GM21390 (cell line): Measurements from ENCODE around the gene SYT9.

ENCODE experiments used
- ATAC-seq: cut with Tn5 transposase; IDR thresholded peaks from one replicate; pipeline ENCODE4 v1.9.1; 2021; ENCODE audit not compliant: unreplicated experiment

SYT9 gene

GRCh38 chr11:7270233-7270865, 18.6 kb downstream of the SYT9 start:
- ATAC-seq, result no peak

GRCh38 chr11:7272373-7272772, 20.7 kb downstream of the SYT9 start:
- ATAC-seq, result no peak

- no peak for ATAC-seq
These were observed 23.4 kb downstream of the SYT9 start for GRCh38 chr11:7275133-7275532.

- no peak for ATAC-seq
These were observed 26.7 kb downstream of the SYT9 start for GRCh38 chr11:7278314-7278917.

GRCh38 chr11:7279676-7280075, 28.0 kb downstream of the SYT9 start:
- ATAC-seq, result no peak

GRCh38 chr11:7281079-7281478, 29.4 kb downstream of the SYT9 start:
- ATAC-seq, result no peak

GRCh38 chr11:7281809-7282208, 30.1 kb downstream of the SYT9 start:
- no peak for ATAC-seq

- ATAC-seq, result no peak
These were observed 34.5 kb downstream of the SYT9 start for GRCh38 chr11:7286178-7286577.

- no peak for ATAC-seq
These were observed 39.6 kb downstream of the SYT9 start for GRCh38 chr11:7291100-7291829.

GRCh38 chr11:7292922-7293321, 41.2 kb downstream of the SYT9 start:
- no peak for ATAC-seq

GRCh38 chr11:7299393-7299792, 47.7 kb downstream of the SYT9 start:
- ATAC-seq, result no peak

- ATAC-seq, result no peak
These were observed 48.6 kb downstream of the SYT9 start for GRCh38 chr11:7300281-7300680.

- no peak for ATAC-seq
These were observed 51.4 kb downstream of the SYT9 start for GRCh38 chr11:7303146-7303545.

- no peak for ATAC-seq
These were observed 55.2 kb downstream of the SYT9 start for GRCh38 chr11:7306900-7307299.

- no peak for ATAC-seq
These were observed 56.1 kb downstream of the SYT9 start for GRCh38 chr11:7307836-7308235.

GRCh38 chr11:7311903-7312302, 60.2 kb downstream of the SYT9 start:
- no peak for ATAC-seq

GRCh38 chr11:7314811-7315604, 63.3 kb downstream of the SYT9 start:
- no peak for ATAC-seq

- ATAC-seq, result no peak
These were observed 67.8 kb downstream of the SYT9 start for GRCh38 chr11:7319501-7319900.

GRCh38 chr11:7320306-7320705, 68.6 kb downstream of the SYT9 start:
- no peak for ATAC-seq

- no peak for ATAC-seq
These were observed 70.1 kb downstream of the SYT9 start for GRCh38 chr11:7321473-7322450.
